ENCODE measurements around the gene MCTP1.

MCTP1 gene

GRCh38 chr5:94754824-94755223 lies 530.1 kb downstream of the MCTP1 start:
- no peak for DNase-seq (ENCODE audit: low spot score)

GRCh38 chr5:94751460-94751859 lies 533.4 kb downstream of the MCTP1 start:
- DNase-seq (ENCODE audit: low spot score) = no peak

GRCh38 chr5:94750681-94751080 lies 534.2 kb downstream of the MCTP1 start:
- DNase-seq (ENCODE audit: low spot score) = no peak

GRCh38 chr5:94749042-94749441 lies 535.9 kb downstream of the MCTP1 start:
- no peak for DNase-seq (ENCODE audit: low spot score)

- DNase-seq (ENCODE audit: low spot score) = no peak
Measured at GRCh38 chr5:94748212-94748611, 536.7 kb downstream of the MCTP1 start.

- no peak for DNase-seq (ENCODE audit: low spot score)
Measured at GRCh38 chr5:94747371-94747770, 537.5 kb downstream of the MCTP1 start.

GRCh38 chr5:94746731-94747124 lies 538.2 kb downstream of the MCTP1 start:
- no peak for DNase-seq (ENCODE audit: low spot score)

- DNase-seq (ENCODE audit: low spot score) = no peak
Measured at GRCh38 chr5:94745786-94746730, 538.8 kb downstream of the MCTP1 start.

GRCh38 chr5:94744906-94745305 lies 540.0 kb downstream of the MCTP1 start:
- no peak for DNase-seq (ENCODE audit: low spot score)

GRCh38 chr5:94742852-94743251 lies 542.0 kb downstream of the MCTP1 start:
- DNase-seq (ENCODE audit: low spot score) = no peak

GRCh38 chr5:94740286-94740685 lies 544.6 kb downstream of the MCTP1 start:
- DNase-seq (ENCODE audit: low spot score) = no peak

- no peak for DNase-seq (ENCODE audit: low spot score)
Measured at GRCh38 chr5:94736498-94736897, 548.4 kb downstream of the MCTP1 start.

GRCh38 chr5:94731471-94731870 lies 553.4 kb downstream of the MCTP1 start:
- no peak for DNase-seq (ENCODE audit: low spot score)

- no peak for DNase-seq (ENCODE audit: low spot score)
Measured at GRCh38 chr5:94725142-94725541, 559.8 kb downstream of the MCTP1 start.

GRCh38 chr5:94715768-94716167 lies 569.1 kb downstream of the MCTP1 start:
- DNase-seq (ENCODE audit: low spot score) = no peak

- no peak for DNase-seq (ENCODE audit: low spot score)
Measured at GRCh38 chr5:94711785-94712184, 573.1 kb downstream of the MCTP1 start.

GRCh38 chr5:94709277-94709676 lies 575.6 kb downstream of the MCTP1 start:
- no peak for DNase-seq (ENCODE audit: low spot score)

- no peak for DNase-seq (ENCODE audit: low spot score)
Measured at GRCh38 chr5:94707359-94707758, 577.5 kb downstream of the MCTP1 start.

GRCh38 chr5:94705427-94705826 lies 579.5 kb downstream of the MCTP1 start:
- no peak for DNase-seq (ENCODE audit: low spot score)

GRCh38 chr5:94702729-94703128 lies 582.2 kb downstream of the MCTP1 start:
- DNase-seq (ENCODE audit: low spot score) = no peak

- no peak for DNase-seq (ENCODE audit: low spot score)
Measured at GRCh38 chr5:94700592-94700991, 584.3 kb downstream of the MCTP1 start.

- DNase-seq (ENCODE audit: low spot score) = no peak
Measured at GRCh38 chr5:94699562-94699961, 585.3 kb downstream of the MCTP1 start.

GRCh38 chr5:94698197-94698596 lies 586.7 kb downstream of the MCTP1 start:
- no peak for DNase-seq (ENCODE audit: low spot score)

- no peak for DNase-seq (ENCODE audit: low spot score)
Measured at GRCh38 chr5:94694671-94695070, 590.2 kb downstream of the MCTP1 start.
